ENCODE results near the gene ERLEC1.
"Not testable (repeated sequence)": the region's sequence is repeated elsewhere in the genome, so short reads cannot be mapped to it uniquely, and the experiment has no call there.

ERLEC1 gene

DNA sequence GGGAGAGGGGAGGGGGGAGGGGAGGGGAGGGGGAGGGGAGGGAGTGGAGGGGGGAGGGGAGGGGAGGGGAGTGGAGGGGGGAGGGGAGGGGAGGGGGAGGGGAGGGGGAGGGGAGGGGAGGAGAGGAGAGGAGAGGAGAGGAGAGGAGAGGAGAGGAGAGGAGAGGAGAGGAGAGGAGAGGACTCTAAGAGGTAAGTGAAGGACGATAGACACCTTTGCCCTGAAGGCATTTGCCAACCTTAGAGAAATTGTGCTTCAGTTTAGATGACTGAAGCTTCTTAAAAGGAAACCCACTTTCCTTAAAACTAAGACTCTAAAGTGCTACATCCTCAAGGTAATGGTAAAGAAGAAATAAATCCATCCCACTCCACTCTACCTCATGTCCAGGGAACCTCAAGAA lies 53.7 kb downstream of the ERLEC1 start:
- TF ChIP-seq, protein P1, sequence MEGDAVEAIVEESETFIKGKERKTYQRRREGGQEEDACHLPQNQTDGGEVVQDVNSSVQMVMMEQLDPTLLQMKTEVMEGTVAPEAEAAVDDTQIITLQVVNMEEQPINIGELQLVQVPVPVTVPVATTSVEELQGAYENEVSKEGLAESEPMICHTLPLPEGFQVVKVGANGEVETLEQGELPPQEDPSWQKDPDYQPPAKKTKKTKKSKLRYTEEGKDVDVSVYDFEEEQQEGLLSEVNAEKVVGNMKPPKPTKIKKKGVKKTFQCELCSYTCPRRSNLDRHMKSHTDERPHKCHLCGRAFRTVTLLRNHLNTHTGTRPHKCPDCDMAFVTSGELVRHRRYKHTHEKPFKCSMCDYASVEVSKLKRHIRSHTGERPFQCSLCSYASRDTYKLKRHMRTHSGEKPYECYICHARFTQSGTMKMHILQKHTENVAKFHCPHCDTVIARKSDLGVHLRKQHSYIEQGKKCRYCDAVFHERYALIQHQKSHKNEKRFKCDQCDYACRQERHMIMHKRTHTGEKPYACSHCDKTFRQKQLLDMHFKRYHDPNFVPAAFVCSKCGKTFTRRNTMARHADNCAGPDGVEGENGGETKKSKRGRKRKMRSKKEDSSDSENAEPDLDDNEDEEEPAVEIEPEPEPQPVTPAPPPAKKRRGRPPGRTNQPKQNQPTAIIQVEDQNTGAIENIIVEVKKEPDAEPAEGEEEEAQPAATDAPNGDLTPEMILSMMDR (IDR thresholded peaks at IDR 0.05; ENCODE audit: extremely low read depth, insufficient read depth, missing control alignments) = no peak
- in situ Hi-C loops (cut with MboI; ENCODE audit: low pct_unique_long_range_greater_than_20kb, low sequenced_read_pairs, unreplicated experiment) = no loop called here
- no peak for DNase-seq (ENCODE audit: low spot score)

DNA sequence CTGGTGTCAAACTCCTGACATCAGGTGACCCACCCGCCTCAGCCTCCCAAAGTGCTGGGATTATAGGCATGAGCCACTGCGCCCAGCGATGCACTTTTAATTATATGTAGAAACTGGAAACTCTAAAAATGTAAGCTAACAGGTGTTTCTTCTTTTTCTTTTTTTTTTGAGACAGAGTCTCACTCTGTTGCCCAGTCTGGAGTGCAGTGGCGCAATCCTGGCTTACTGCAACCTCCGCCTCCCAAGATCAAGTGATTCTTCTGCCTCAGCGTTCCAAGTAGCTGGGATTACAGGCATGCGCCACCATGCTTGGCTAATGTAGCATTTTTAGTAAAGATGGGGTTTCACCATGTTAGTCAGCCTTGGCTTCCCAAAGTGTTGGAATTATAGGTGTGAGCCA lies 54.8 kb downstream of the ERLEC1 start:
- in situ Hi-C loops (cut with MboI; ENCODE audit: low pct_unique_long_range_greater_than_20kb, low sequenced_read_pairs, unreplicated experiment); DNase-seq (ENCODE audit: low spot score): not testable (repeated sequence)

DNA sequence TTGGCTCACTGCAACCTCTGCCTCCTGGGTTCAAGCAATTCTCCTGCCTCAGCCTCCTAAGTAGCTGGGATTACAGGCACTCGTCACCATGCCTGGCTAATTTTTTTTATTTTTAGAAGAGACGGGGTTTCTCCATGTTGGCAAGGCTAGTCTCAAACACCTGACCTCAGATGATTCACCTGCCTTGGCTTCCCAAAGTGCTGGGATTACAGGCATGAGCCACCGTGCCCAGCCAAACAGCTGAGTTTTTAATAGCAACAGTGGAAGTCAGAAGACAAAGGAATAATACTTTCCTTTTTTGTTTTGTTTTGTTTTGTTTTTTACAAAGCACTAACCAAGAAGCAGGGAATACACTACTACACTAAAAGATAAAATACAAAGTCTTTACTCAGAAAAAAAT lies 56.0 kb downstream of the ERLEC1 start:
- TF ChIP-seq, protein P1 (IDR thresholded peaks at IDR 0.05; ENCODE audit: extremely low read depth, insufficient read depth, missing control alignments) = no peak
- DNase-seq (ENCODE audit: low spot score) = no peak
- in situ Hi-C loops (cut with MboI; ENCODE audit: low pct_unique_long_range_greater_than_20kb, low sequenced_read_pairs, unreplicated experiment) = no loop called here

DNA sequence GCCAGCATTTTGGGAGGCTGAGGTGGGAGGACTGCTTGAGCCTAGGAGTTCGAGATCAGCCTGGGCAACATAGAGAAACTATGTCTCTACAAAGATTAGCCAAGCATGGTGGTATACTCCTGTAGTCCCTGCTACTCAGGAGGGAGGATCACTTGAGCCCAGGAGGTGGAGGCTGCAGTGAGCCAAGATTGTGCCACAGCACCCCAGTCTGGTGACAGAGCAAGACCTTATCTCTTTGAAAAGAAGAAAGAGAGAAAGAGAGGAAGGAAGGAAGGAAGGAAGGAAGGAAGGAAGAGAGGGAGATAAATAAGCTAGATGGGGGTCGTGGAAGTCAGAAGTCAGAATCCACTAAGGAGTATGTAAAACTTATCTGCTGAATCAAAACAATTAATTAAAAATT lies 56.8 kb downstream of the ERLEC1 start:
- no peak for DNase-seq (ENCODE audit: low spot score)
- in situ Hi-C loops (cut with MboI; ENCODE audit: low pct_unique_long_range_greater_than_20kb, low sequenced_read_pairs, unreplicated experiment) = no loop called here
- TF ChIP-seq, protein P1 (IDR thresholded peaks at IDR 0.05; ENCODE audit: extremely low read depth, insufficient read depth, missing control alignments) = no peak

DNA sequence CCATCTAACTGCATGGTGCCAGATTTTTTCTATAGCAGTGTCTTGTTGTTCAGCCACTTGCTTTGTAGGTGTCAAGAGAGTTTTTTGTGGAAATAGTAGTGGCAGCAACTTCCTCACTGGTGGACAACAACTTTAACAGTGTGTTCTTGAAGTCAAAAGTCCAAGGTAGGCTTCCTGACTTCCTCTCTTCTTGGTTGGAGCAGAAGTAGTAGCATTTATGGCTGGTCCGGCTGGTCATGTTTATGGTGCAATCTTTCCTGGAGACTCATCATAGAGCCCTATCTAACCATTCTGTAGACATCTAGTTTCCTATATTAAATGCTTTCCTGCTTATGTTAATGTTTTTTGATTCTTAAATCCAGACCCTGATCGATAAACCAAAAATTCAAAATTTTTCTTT lies 61.2 kb downstream of the ERLEC1 start:
- TF ChIP-seq, protein P1 (IDR thresholded peaks at IDR 0.05; ENCODE audit: extremely low read depth, insufficient read depth, missing control alignments) = no peak
- DNase-seq (ENCODE audit: low spot score) = no peak
- in situ Hi-C loops (cut with MboI; ENCODE audit: low pct_unique_long_range_greater_than_20kb, low sequenced_read_pairs, unreplicated experiment) = no loop called here

DNA sequence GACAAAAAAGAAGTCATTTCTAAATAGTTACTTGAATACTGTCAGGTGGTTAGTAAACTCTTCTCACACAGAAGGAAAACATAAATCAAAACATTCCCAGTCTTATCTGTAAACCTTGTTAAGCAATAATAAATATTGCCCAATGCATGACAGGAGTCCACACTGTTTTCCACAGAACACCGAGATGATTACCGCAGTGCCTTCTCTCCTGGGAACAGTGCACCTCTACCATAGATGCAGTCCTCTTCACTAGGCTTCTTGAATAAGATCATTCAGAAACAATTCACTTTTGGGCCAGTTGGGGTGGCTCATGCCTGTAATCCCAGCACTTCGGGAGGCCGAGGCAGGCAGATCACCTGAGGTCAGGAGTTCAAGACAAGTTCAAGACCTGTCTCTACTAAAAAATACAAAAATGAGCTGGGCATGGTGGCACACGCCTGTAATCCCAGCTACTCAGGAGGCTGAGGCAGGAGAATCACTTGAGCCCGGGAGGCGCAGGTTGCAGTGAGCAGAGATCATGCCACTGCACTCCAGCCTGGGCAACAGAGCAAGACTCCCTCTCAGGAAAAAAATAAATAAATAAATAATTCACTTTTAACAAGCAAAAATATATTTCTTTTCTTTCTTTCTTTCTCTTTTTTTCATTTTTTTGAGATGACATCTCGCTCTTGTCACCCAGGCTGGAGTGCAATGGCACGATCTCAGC lies 64.4 kb downstream of the ERLEC1 start:
- not testable (repeated sequence) for DNase-seq (ENCODE audit: low spot score)

DNA sequence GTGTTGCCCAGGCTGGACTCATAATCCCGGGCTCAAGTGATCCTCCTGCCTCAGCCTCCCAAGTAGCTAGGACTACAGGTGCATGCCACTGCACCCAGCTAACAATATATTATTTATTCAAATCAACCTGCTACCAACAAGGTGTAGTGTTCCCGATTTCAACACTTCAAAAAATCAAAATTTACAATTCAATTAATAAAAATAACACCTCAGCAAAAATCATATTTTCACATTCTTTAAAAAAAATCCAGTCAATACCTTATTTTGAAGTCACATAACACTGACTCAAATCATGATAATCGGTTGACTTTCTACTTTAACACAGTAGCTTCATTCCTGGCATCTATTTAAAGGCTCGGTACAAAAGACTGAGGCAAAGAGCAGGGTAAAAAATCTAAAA lies 65.7 kb downstream of the ERLEC1 start:
- in situ Hi-C loops (cut with MboI; ENCODE audit: low pct_unique_long_range_greater_than_20kb, low sequenced_read_pairs, unreplicated experiment) = no loop called here
- no peak for DNase-seq (ENCODE audit: low spot score)
- TF ChIP-seq, protein P1 (IDR thresholded peaks at IDR 0.05; ENCODE audit: extremely low read depth, insufficient read depth, missing control alignments) = no peak

More for the DNA sequence above, 64.4 kb downstream of the ERLEC1 start:
- in situ Hi-C loops (cut with MboI; ENCODE audit: low pct_unique_long_range_greater_than_20kb, low sequenced_read_pairs, unreplicated experiment) = not testable (repeated sequence)

DNA sequence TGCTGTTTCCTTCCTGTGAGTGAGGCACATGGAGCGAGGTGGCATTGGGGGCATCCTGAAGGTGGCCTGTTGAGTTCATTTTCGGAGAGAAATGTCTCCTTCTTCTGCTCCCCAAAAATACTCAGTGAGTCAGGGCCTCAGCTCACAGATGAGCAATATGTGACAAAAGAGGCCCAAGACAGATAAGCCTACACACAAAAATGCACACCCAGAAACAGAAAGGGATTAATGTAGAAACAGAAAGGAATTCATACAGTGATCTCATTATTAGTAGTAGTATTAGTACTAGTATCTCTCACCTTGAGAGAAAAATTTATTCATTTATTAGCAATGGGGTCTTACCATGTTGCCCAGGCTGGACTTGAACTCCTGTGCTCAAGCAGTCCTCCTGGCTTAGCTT lies 67.8 kb downstream of the ERLEC1 start:
- no peak for DNase-seq (ENCODE audit: low spot score)
- in situ Hi-C loops (cut with MboI; ENCODE audit: low pct_unique_long_range_greater_than_20kb, low sequenced_read_pairs, unreplicated experiment) = no loop called here
- TF ChIP-seq, protein P1 (IDR thresholded peaks at IDR 0.05; ENCODE audit: extremely low read depth, insufficient read depth, missing control alignments) = no peak

Measured in GM13977 (cell line).